Subcutaneous adipose tissue (tissue), 4 donors: ENCODE results near the gene HSPA12A. TPM values are rescaled to one million over a fixed set of nuclear protein-coding genes. Genes with fewer than 3 reads are reported as not detected.

Experiments
- total RNA-seq, 4 donors: library from RNA; depleted of rRNA; stranded (reverse); fragments of >200 nt; gene quantifications; one replicate each; pipeline ENCODE4 v1.1.0, GENCODE V29; 2016
- TF ChIP-seq, protein P1 (sequence below): fragments of 450-650 bp; IDR thresholded peaks from one replicate; pipeline ENCODE4 v1.5.1; 2016; ENCODE audit warnings: low read depth, mild to moderate bottlenecking, control low read depth, antibody characterized with exemption, moderate library complexity

The HSPA12A gene, protein sequence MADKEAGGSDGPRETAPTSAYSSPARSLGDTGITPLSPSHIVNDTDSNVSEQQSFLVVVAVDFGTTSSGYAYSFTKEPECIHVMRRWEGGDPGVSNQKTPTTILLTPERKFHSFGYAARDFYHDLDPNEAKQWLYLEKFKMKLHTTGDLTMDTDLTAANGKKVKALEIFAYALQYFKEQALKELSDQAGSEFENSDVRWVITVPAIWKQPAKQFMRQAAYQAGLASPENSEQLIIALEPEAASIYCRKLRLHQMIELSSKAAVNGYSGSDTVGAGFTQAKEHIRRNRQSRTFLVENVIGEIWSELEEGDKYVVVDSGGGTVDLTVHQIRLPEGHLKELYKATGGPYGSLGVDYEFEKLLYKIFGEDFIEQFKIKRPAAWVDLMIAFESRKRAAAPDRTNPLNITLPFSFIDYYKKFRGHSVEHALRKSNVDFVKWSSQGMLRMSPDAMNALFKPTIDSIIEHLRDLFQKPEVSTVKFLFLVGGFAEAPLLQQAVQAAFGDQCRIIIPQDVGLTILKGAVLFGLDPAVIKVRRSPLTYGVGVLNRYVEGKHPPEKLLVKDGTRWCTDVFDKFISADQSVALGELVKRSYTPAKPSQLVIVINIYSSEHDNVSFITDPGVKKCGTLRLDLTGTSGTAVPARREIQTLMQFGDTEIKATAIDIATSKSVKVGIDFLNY
- 10 to 100 TPM; 18.0 to 41.3 (median 25.4) TPM for total RNA-seq

GRCh38 chr10:116742367-116743265 lies at the start of gene HSPA12A:
TSS of gene HSPA12A (minus strand) at chr10:116742566. CDS start at chr10:116742469, 97 bp downstream.
- TF ChIP-seq, protein P1, sequence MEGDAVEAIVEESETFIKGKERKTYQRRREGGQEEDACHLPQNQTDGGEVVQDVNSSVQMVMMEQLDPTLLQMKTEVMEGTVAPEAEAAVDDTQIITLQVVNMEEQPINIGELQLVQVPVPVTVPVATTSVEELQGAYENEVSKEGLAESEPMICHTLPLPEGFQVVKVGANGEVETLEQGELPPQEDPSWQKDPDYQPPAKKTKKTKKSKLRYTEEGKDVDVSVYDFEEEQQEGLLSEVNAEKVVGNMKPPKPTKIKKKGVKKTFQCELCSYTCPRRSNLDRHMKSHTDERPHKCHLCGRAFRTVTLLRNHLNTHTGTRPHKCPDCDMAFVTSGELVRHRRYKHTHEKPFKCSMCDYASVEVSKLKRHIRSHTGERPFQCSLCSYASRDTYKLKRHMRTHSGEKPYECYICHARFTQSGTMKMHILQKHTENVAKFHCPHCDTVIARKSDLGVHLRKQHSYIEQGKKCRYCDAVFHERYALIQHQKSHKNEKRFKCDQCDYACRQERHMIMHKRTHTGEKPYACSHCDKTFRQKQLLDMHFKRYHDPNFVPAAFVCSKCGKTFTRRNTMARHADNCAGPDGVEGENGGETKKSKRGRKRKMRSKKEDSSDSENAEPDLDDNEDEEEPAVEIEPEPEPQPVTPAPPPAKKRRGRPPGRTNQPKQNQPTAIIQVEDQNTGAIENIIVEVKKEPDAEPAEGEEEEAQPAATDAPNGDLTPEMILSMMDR, result no peak

- TF ChIP-seq, protein P1, result no peak
Observed at GRCh38 chr10:116791241-116791640, 48.9 kb upstream of the HSPA12A start.

DNA sequence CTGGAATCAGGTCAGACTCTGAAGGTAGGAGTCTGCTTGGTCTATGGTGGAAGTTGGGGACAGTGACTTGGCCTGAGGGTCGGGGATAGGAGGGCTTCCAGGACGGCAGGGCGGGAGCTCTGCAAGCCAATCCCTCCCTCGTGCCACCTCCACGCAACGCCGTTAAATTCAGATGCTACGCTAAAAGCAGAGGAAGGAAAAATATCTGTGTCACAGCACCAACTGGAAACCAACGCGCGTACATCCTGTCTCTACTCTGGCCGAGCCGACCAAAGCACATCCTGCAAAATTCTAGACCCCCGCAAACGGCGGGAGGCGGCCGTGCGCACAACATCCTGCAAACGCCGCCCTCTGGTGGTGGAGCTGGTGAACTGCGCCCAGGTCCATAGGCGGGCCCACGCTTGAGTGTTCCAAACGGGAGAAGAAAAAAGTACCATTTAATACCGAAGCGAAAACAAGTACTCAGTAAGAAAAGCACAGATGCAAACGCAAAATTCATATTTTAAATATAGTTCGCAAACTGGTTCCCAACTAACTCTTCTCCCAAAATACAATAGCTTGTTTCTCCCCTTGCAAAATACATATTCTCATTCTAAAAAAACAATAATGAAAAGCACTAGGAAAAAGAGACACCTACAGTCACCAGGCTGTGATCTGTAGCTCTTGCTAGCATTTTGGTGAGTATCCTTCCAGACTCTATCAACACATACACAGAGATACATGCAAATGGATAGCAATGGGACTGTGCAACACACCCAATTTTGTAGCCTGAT lies 45.7 kb upstream of the HSPA12A start:
- TF ChIP-seq, protein P1, result no peak

DNA sequence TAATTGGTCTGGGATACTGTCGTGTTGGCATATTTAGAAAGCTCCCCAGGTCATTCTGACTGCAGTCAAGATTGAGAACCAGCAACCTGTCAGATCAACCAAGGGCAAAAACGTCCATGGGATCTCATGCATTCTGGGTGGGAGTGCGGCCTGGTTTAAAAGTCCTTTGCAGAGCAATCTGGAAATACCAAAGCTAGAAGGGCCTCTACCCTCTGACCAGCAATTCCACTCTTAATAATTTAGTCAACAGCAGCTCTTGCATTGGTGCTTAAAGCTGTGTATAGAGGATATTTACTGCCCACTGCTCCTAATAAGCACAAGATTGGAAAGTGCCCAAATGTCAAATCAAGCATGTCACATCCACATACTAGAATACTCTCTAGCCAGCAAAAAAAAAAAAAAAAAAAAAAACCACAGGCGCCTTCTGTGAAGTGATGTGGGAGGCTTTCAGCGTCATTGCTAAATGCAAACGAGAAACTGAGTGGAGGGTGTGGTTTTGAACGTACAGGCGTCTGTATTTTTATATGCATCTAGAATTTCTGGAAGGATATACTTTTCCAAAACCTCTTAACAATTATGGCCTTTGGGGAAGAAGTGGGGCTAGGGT lies 44.8 kb upstream of the HSPA12A start:
- TF ChIP-seq, protein P1, result no peak

GRCh38 chr10:116785867-116786266 lies 43.5 kb upstream of the HSPA12A start:
- TF ChIP-seq, protein P1, result no peak

DNA sequence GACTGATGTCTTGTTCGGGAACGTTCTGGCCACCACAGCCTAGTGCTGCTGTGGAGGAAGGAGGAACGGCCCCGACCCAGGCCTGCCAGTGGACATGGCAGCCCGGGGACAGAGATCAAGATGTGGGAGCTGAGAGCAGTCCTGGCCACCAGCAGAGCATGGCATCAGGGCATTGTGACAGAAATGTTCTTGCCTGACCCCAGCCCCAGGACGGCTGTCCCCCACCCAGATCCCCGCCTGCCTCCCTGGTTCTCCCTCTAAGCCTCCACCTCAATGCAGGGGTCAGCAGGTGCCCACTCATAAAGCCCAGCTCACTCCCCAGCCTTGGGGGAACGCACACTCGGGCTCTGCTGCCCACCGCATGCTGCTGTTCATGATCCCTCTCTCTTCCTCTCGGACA lies 42.9 kb upstream of the HSPA12A start:
- TF ChIP-seq, protein P1, result no peak
